ENCODE data around the gene ZFAND2A. TPM values are rescaled to one million over a fixed set of nuclear protein-coding genes. Genes with fewer than 3 reads are reported as not detected.
"Not testable (repeated sequence)": the region's sequence is repeated elsewhere in the genome, so short reads cannot be mapped to it uniquely, and the experiment has no call there.

ZFAND2A gene
- total RNA-seq, 1 donor = 66.2 TPM

DNA sequence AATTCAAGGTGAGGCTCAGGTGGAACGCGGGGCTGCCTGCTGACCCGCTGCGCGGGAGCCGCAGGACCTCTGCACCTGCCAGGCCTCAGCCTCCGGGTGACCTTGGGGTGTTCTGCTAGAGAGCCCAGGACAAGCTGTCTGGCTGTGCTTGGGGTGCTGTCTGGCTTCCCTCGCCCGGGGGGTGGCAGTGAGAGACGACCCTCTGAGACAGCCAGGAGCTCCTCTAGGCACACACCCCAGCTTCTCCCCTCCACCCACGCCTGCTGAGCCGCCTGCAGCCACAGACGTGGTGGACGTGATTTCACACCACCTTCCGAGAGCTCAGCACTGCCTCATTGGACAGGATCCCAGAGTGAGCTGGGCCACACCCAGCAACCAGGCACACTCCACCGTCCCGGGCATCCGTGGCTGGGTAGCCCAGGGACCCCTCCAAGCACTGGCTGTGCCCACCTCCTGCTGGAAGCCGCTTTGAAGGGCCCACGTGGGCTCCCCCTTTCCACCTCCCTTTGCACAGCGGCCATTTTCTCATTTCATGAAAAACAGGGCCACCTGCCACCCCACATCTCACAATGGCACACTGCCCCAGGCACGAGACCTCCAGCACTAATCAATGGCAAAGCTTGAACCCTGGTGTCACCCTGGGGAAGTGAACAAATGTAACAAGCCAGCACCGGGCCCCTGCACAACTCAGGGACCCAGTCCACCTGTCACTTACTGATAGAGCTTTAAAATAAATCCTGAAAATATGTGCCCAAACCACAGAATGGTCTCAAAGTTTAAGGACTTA is 35.0 kb downstream of the ZFAND2A start:
- H3K9me3 ChIP-seq (ENCODE audit: low read depth, low read length) = no peaks in the 10 kb centered on the region
- no peaks in the 10 kb centered on the region for H3K4me1 ChIP-seq (ENCODE audit: insufficient read depth, low read length)
- no peaks in the 10 kb centered on the region for H3K27me3 ChIP-seq (ENCODE audit: insufficient read depth, low read length)
- H3K4me3 ChIP-seq (ENCODE audit: low read length) = no peak overlapping the region

DNA sequence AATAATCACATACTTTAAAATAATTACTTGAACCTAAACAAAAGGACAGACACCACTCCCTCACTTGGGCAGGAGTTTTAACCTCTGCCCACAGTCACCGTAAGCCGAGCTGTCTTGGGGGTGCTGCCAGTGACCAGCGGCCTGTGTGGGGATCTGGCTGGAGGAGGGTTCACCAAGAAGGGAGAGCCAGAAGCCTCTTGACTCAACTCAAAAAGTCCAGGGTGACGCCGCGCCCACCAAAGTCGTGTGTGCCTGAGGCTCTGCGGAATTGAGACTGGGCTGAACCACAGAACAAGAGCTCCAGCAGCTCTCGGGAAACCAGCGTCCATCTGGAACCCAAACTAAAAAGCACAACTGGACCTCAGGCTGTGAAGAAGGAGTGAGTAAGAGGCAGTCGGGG is 35.8 kb downstream of the ZFAND2A start:
- Histone ChIP-seq H3K27me3 (ENCODE audit: insufficient read depth, low read length) (no peaks in the 10 kb centered on the region), H3K4me1 (ENCODE audit: insufficient read depth, low read length) (no peaks in the 10 kb centered on the region), H3K4me3 (ENCODE audit: low read length) (no peak overlapping the region), H3K9me3 (ENCODE audit: low read depth, low read length) (no peaks in the 10 kb centered on the region)

DNA sequence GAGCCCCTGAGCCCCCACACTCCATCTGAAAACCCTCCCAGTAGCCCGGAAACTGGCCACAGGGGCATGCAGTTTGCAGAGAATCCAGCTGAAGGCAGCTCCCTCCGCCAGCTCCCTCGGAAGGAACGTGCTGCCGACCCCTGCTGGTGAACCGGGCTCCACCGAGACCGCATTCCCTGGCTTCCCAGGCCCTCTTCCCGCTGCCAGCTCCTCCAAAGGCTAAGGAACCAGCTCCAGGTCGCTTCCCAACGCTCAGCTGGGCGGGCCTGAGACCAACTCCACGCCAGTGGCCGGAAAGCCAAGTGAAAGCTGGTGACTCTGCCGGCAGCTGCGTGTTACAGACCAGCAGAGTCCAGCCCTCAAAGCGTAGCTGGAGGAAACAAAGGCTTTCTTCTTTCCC is 36.3 kb downstream of the ZFAND2A start:
- Histone ChIP-seq H3K4me3 (ENCODE audit: low read length) (no peak overlapping the region), H3K4me1 (ENCODE audit: insufficient read depth, low read length) (no peaks in the 10 kb centered on the region), H3K9me3 (ENCODE audit: low read depth, low read length) (no peaks in the 10 kb centered on the region), H3K27me3 (ENCODE audit: insufficient read depth, low read length) (no peaks in the 10 kb centered on the region)

DNA sequence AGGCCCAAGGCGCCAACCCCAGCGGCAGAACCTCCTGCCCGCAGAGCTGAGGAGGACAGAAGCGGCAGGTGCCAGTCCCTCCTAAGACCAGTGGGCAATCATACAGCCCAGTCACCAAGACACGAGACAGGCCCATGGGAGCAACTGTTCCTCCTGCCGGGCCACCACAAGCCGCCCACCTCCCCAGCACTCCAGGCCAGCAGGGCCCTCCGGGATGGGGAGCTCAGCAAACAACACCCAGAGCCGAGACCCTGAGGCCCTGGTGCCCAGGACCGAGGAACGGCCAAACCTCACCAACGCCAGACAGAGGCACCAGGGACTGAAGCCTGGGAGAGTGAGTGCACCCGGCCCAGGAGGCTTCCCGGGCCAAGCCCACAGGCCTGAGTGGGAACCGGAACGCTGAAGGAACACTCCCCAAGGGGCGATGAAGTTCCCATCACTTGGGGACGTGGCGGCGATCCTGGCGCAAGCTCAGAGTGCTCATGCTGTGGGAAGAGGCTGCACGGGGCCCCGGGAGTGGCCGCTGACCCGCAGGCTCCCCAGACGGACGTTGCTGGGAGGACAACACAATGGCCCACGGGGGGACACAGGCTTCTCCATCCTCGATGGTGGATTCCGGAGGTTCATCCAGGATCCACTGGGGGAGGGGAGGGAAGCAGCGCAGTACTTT is 37.0 kb downstream of the ZFAND2A start:
- Histone ChIP-seq H3K27me3 (ENCODE audit: insufficient read depth, low read length) (no peaks in the 10 kb centered on the region), H3K4me1 (ENCODE audit: insufficient read depth, low read length) (no peaks in the 10 kb centered on the region), H3K4me3 (ENCODE audit: low read length) (no peak overlapping the region), H3K9me3 (ENCODE audit: low read depth, low read length) (no peaks in the 10 kb centered on the region)

DNA sequence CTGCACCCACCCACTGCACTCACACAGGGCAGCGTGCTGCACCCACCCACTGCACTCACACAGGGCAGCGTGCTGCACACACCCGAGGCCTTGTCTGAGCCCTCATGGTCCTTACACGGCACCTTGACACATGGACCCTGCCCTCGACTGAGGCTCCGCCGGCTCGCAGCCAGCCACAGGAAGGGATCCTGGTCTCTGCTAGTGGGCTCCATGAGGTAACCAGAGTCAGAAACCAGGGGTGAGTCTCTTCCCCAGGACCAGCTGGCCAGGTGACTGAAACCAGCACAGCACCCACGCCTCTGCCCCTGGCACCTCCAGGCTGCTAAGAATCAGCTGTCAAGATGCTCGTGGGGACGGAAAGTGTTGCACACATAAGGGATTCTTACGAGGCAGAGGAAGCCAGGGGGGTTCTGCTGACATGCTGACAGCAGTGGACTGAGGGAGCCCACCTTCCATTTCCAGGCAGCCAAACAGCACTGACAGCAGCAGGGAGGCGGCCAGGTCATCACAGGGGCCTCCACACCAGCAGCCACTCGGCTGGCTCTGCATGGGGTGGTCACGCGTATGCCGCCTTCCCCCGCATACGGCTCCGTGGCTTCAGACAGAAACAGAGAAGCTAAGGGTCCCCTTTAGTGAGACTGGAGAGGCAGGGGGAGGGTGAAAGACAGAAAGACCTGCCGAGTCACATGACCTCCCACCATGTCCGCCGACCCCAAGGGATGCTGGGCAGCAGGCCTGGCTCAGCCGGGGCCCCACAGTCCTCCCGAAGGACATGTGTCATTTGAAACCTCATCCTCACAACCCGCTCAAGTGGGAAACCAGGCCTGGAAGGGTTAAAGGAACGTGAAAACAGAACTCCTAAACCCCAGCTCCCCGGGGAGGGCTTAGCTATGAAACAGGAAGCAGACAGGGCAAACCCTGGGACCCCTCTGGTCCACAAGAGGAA is 37.8 kb downstream of the ZFAND2A start:
- Histone ChIP-seq H3K4me3 (ENCODE audit: low read length) (no peak overlapping the region), H3K4me1 (ENCODE audit: insufficient read depth, low read length) (no peaks in the 10 kb centered on the region), H3K27me3 (ENCODE audit: insufficient read depth, low read length) (no peaks in the 10 kb centered on the region), H3K9me3 (ENCODE audit: low read depth, low read length) (no peaks in the 10 kb centered on the region)

DNA sequence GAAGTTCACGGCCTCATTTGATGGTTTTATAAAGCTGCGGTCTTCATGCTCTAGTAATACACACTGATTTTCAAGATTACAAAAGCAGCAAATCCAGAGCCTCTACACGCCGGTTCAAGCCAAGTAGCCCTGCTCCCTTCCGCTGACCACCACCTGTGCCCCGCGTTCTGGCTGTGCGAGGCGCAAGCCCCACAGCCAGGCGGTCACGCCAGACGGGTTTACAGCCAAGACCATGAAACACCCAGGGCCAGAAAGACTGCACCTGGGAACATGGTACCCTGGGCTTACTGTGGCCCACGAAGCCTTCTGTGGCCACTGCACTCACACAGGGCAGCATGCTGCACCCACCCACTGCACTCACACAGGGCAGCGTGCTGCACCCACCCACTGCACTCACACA is 38.5 kb downstream of the ZFAND2A start:
- Histone ChIP-seq H3K4me3 (ENCODE audit: low read length) (no peak overlapping the region), H3K9me3 (ENCODE audit: low read depth, low read length) (no peaks in the 10 kb centered on the region), H3K27me3 (ENCODE audit: insufficient read depth, low read length) (no peaks in the 10 kb centered on the region), H3K4me1 (ENCODE audit: insufficient read depth, low read length) (no peaks in the 10 kb centered on the region)

GRCh38 chr7:1120791-1121190 is 39.2 kb downstream of the ZFAND2A start:
- Histone ChIP-seq H3K4me1 (ENCODE audit: insufficient read depth, low read length) (no peaks in the 10 kb centered on the region), H3K9me3 (ENCODE audit: low read depth, low read length) (no peaks in the 10 kb centered on the region), H3K27me3 (ENCODE audit: insufficient read depth, low read length) (no peaks in the 10 kb centered on the region), H3K4me3 (ENCODE audit: low read length) (no peak overlapping the region)

DNA sequence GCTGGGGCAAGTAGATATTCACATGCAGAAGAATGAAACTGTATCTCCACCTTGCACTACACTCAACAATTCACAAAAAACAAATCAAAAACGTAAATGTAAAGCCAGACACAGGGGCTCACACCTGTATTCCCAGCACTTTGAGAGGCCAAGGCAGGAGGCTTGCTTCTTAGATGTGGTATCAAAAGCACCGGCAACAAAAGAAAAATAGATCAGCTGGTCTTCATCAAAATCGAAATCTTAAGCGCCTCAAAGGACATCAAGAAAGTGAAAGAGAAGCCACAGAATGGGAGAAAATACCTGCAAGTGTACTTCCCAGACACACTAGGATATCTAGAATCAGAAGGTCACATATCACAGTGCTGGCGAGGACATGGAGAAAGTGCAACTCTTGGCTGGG is 40.8 kb downstream of the ZFAND2A start:
- Histone ChIP-seq H3K9me3 (ENCODE audit: low read depth, low read length) (no peaks in the 10 kb centered on the region), H3K27me3 (ENCODE audit: insufficient read depth, low read length) (no peaks in the 10 kb centered on the region), H3K4me3 (ENCODE audit: low read length) (no peak overlapping the region), H3K4me1 (ENCODE audit: insufficient read depth, low read length) (no peaks in the 10 kb centered on the region)

DNA sequence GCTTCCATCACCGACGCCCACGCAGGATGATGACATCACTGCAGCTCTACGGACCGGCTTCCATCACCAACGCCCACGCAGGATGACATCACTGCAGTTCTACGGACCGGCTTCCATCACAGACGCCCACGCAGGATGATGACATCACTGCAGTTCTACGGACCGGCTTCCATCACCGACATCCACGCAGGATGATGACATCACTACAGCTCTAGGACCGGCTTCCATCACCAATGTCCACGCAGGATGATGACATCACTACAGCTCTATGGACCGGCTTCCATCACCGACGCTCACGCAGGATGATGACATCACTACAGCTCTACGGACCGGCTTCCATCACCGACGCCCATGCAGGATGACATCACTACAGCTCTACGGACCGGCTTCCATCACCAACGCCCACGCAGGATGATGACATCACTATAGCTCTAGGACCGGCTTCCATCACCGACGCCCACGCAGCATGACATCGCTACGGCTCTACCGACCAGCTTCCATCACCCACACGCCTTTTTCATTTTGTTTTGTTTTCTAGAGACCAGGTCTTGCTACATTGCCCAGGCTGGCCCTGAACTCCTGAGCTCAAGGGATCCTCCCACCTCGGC is 42.6 kb downstream of the ZFAND2A start:
- Histone ChIP-seq H3K4me1 (ENCODE audit: insufficient read depth, low read length) (no peaks in the 10 kb centered on the region), H3K27me3 (ENCODE audit: insufficient read depth, low read length) (no peaks in the 10 kb centered on the region), H3K4me3 (ENCODE audit: low read length) (no peak overlapping the region), H3K9me3 (ENCODE audit: low read depth, low read length) (no peaks in the 10 kb centered on the region)

- H3K27me3 ChIP-seq (ENCODE audit: insufficient read depth, low read length); H3K4me3 ChIP-seq (ENCODE audit: low read length); H3K4me1 ChIP-seq (ENCODE audit: insufficient read depth, low read length); H3K9me3 ChIP-seq (ENCODE audit: low read depth, low read length): not testable (repeated sequence)
Observed at GRCh38 chr7:1116383-1117008, 43.5 kb downstream of the ZFAND2A start.

DNA sequence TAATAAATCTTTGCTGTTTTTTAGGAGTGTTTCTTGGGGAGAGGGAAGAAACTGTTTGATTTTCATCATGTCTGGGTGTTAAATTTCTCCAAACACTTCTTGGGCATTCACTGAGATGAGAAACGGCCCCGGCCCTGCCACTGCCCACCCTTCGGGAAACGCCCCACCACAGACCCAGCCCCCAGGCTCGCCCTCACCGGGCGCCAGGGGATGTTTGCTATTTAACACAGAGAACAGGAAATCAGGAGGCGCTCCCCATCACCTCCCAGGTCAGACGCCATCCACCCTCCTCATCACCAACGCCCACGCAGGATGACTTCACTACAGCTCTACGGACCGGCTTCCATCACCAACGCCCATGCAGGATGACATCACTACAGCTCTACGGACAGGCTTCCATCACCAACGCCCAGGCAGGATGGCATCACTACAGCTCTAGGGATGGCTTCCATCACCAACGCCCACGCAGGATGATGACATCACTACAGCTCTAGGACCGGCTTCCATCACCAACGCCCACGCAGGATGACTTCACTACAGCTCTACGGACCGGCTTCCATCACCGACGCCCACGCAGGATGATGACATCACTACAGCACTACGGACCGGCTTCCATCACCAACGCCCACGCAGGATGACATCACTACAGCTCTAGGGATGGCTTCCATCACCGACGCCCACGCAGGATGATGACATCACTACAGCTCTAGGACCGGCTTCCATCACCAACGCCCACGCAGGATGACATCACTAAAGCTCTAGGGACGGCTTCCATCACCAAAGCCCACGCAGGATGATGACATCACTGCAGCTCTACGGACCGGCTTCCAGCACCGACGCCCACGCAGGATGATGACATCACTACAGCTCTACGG is 44.6 kb downstream of the ZFAND2A start:
- not testable (repeated sequence) for H3K27me3 ChIP-seq (ENCODE audit: insufficient read depth, low read length)

GRCh38 chr7:1114505-1114904 is 45.5 kb downstream of the ZFAND2A start:
- no peak overlapping the region for H3K4me3 ChIP-seq (ENCODE audit: low read length)
- no peaks in the 10 kb centered on the region for H3K9me3 ChIP-seq (ENCODE audit: low read depth, low read length)
- H3K27me3 ChIP-seq (ENCODE audit: insufficient read depth, low read length) = no peaks in the 10 kb centered on the region
- H3K4me1 ChIP-seq (ENCODE audit: insufficient read depth, low read length) = no peaks in the 10 kb centered on the region

More for the DNA sequence above, 44.6 kb downstream of the ZFAND2A start:
- not testable (repeated sequence) for H3K4me1 ChIP-seq (ENCODE audit: insufficient read depth, low read length); H3K9me3 ChIP-seq (ENCODE audit: low read depth, low read length); H3K4me3 ChIP-seq (ENCODE audit: low read length)

- Histone ChIP-seq H3K4me1 (ENCODE audit: insufficient read depth, low read length) (no peaks in the 10 kb centered on the region), H3K9me3 (ENCODE audit: low read depth, low read length) (no peaks in the 10 kb centered on the region), H3K4me3 (ENCODE audit: low read length) (no peak overlapping the region), H3K27me3 (ENCODE audit: insufficient read depth, low read length) (no peaks in the 10 kb centered on the region)
Observed at GRCh38 chr7:1114088-1114487, 45.9 kb downstream of the ZFAND2A start.

DNA sequence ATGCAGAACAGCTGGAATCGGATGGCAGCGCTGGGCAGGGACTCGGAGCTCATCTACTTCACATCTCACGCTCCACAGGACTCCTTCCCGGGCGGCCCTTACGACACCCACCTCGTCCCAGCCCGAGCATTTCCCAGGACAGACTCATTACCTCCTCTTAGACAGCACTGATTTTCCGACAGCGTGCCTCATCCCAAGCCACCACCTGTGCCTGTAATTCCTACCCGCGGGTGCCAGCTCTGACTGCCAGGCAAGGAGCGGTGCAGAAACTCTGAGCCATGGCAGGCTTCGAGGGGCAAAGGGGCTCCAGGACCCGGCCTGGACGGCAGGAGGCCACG is 46.5 kb downstream of the ZFAND2A start:
- Histone ChIP-seq H3K27me3 (ENCODE audit: insufficient read depth, low read length) (no peaks in the 10 kb centered on the region), H3K9me3 (ENCODE audit: low read depth, low read length) (no peaks in the 10 kb centered on the region), H3K4me1 (ENCODE audit: insufficient read depth, low read length) (no peaks in the 10 kb centered on the region), H3K4me3 (ENCODE audit: low read length) (no peak overlapping the region)
